CD4-positive, alpha-beta T cell (primary cell): ENCODE results near the gene COL25A1. TPM values are rescaled to one million over a fixed set of nuclear protein-coding genes. Genes with fewer than 3 reads are reported as not detected.
A peak's percentile ranks its signal among the peaks of the same experiment; 100 is the strongest.

Source experiments
- ATAC-seq: fragments of 200-7000 bp; cut with Tn5 transposase; one replicate; pipeline ENCODE4 v1.10.0; 2022; ENCODE audit warnings: mild to moderate bottlenecking; ENCODE audit not compliant: poor library complexity
- CTCF ChIA-PET: fragments of 350-600 bp; sonication (Branson Sonifier 250); formaldehyde crosslinking; loops from one replicate; lab custom pipeline; 2021; ENCODE audit warnings: antibody characterized with exemption, inconsistent platforms; lab: Charles Lee
- POLR2A ChIA-PET: fragments of 350-600 bp; sonication (Branson Sonifier 250); formaldehyde crosslinking; loops from one replicate; lab custom pipeline; 2021; ENCODE audit warnings: antibody characterized with exemption, inconsistent platforms; lab: Charles Lee
- DNase-seq, 14 experiments: peaks; one replicate each; pipeline ENCODE4 v3.0.0-alpha.2; 2013 to 2020; ENCODE audit warnings: mixed read lengths in 2 of 14
- H3K27ac ChIP-seq, 2 donors: one replicate each; pipeline versions ENCODE4 v1.5.1 to v1.7.0; 2013; ENCODE audit warnings: low read length in 2 of 2, low read depth in 1 of 2, mild to moderate bottlenecking in 1 of 2
- H3K27me3 ChIP-seq, 2 experiments: 1 replicate in 1 of 2; 2 replicates in 1 of 2; pipeline versions ENCODE4 v1.6.1 to v1.7.0; 2013; ENCODE audit warnings: low read length in 2 of 2, control low read depth in 1 of 2, mild to moderate bottlenecking in 1 of 2, moderate library complexity in 1 of 2; ENCODE audit not compliant: insufficient read depth in 2 of 2, control insufficient read depth in 1 of 2
- H3K36me3 ChIP-seq: one replicate; pipeline ENCODE4 v1.6.1; 2013; ENCODE audit warnings: low read length, control low read depth; ENCODE audit not compliant: insufficient read depth
- H3K4me1 ChIP-seq: one replicate; pipeline ENCODE4 v1.6.1; 2013; ENCODE audit warnings: low read length, control low read depth; ENCODE audit not compliant: insufficient read depth
- H3K4me3 ChIP-seq: one replicate; pipeline ENCODE4 v1.5.1; 2013; ENCODE audit warnings: mild to moderate bottlenecking, low read length, moderate library complexity
- H3K9me3 ChIP-seq, 2 experiments: 1 replicate in 1 of 2; 2 replicates in 1 of 2; pipeline versions ENCODE4 v1.6.1 to v1.7.0; 2013; ENCODE audit warnings: low read length in 2 of 2, mild to moderate bottlenecking in 2 of 2, control low read depth in 1 of 2, moderate library complexity in 1 of 2; ENCODE audit not compliant: control insufficient read depth in 1 of 2, insufficient read depth in 1 of 2
- H3K27ac Mint-ChIP-seq: one replicate; pipeline ENCODE4 v1.8.0; 2020; ENCODE audit warnings: mixed read lengths
- H3K27me3 Mint-ChIP-seq: one replicate; pipeline ENCODE4 v1.8.0; 2021; ENCODE audit warnings: mixed read lengths
- H3K36me3 Mint-ChIP-seq: one replicate; pipeline ENCODE4 v1.8.0; 2021; ENCODE audit warnings: low read depth, mixed read lengths
- H3K4me1 Mint-ChIP-seq: one replicate; pipeline ENCODE4 v1.8.0; 2021; ENCODE audit warnings: low read depth, mixed read lengths
- H3K4me3 Mint-ChIP-seq: one replicate; pipeline ENCODE4 v1.8.0; 2020; ENCODE audit warnings: mild to moderate bottlenecking, mixed read lengths
- H3K9me3 Mint-ChIP-seq: one replicate; pipeline ENCODE4 v1.8.0; 2020; ENCODE audit warnings: mixed read lengths
- CTCF ChIP-seq: fragments of 200-600 bp; IDR thresholded peaks from one replicate; pipeline ENCODE4 v1.8.0; 2022; ENCODE audit warnings: antibody characterized with exemption, mild to moderate bottlenecking
- intact Hi-C, 2 experiments: fragments of 100-400 bp; cut with DNase I in 1 of 2; cut with micrococcal nuclease in 1 of 2; formaldehyde crosslinking; loops; one replicate each; pipeline versions ENCODE4 v1.15.1 to v1.9.0; 2023 to 2025; cut with DNase I, micrococcal nuclease
- total RNA-seq, 174 experiments: library from RNA in 2 of 174; stranded (reverse) in 2 of 174; gene quantifications; one replicate each; pipeline ENCODE4 v1.2.3 and lab custom pipeline; 2021 to 2026

Gene COL25A1
- total RNA-seq, 2 experiments from 2014 or later = 0.42 TPM; not detected in 1

GRCh38 chr4:109332926-109333464, 30.5 kb upstream of the COL25A1 start:
- Mint-ChIP-seq H3K36me3 (no peaks in the 10 kb centered on the region), H3K27ac (no peak overlapping the region), H3K9me3 (no peaks in the 10 kb centered on the region), H3K27me3 (peaks cover 8% of the 10 kb centered on the region), H3K4me1 (no peaks in the 10 kb centered on the region), H3K4me3 (no peak overlapping the region)
- POLR2A ChIA-PET = no interaction called here
- ATAC-seq (no peak), DNase-seq (peak in 2 of 14 experiments; percentile 5 to 11)
- Histone ChIP-seq H3K27me3 (no peaks in the 10 kb centered on the region), H3K36me3 (no peaks in the 10 kb centered on the region), H3K9me3 (no peaks in the 10 kb centered on the region), H3K27ac (no peak overlapping the region), H3K4me3 (no peak overlapping the region), H3K4me1 (no peaks in the 10 kb centered on the region)
- intact Hi-C loops = no loop called here
- CTCF ChIA-PET = no interaction called here
- TF ChIP-seq CTCF = no peak

GRCh38 chr4:109327641-109328040, 25.2 kb upstream of the COL25A1 start:
- H3K36me3 Mint-ChIP-seq = peaks cover 5% of the 10 kb centered on the region
- Histone ChIP-seq H3K4me1 (no peaks in the 10 kb centered on the region), H3K27me3 (no peaks in the 10 kb centered on the region), H3K36me3 (no peaks in the 10 kb centered on the region), H3K27ac (no peak overlapping the region), H3K9me3 (peaks cover 9 to 10% of the 10 kb centered on the region in 2 experiments), H3K4me3 (no peak overlapping the region)
- no peak overlapping the region for H3K27ac Mint-ChIP-seq
- no peaks in the 10 kb centered on the region for H3K4me1 Mint-ChIP-seq
- ChIA-PET POLR2A (no interaction called here), CTCF (no interaction called here)
- no peak for TF ChIP-seq CTCF
- DNase-seq (no peak), ATAC-seq (no peak)
- H3K9me3 Mint-ChIP-seq = peaks cover 5% of the 10 kb centered on the region
- H3K27me3 Mint-ChIP-seq = peaks cover 8% of the 10 kb centered on the region
- intact Hi-C loops = no loop called here
- no peak overlapping the region for H3K4me3 Mint-ChIP-seq

- H3K9me3 ChIP-seq = peaks cover 12 to 14% of the 10 kb centered on the region in 2 experiments
- TF ChIP-seq CTCF = no peak
- ChIA-PET POLR2A (no interaction called here), CTCF (no interaction called here)
- H3K36me3 ChIP-seq = no peaks in the 10 kb centered on the region
- intact Hi-C loops = no loop called here
- no peak for ATAC-seq
- peaks cover 8% of the 10 kb centered on the region for H3K27me3 Mint-ChIP-seq
- H3K36me3 Mint-ChIP-seq = peaks cover 5% of the 10 kb centered on the region
- H3K27ac Mint-ChIP-seq = no peak overlapping the region
- H3K4me3 Mint-ChIP-seq = no peak overlapping the region
- no peak overlapping the region for H3K27ac ChIP-seq
- H3K4me3 ChIP-seq = no peak overlapping the region
- H3K27me3 ChIP-seq = no peaks in the 10 kb centered on the region
- no peak for DNase-seq
- H3K4me1 ChIP-seq = no peaks in the 10 kb centered on the region
- H3K4me1 Mint-ChIP-seq = no peaks in the 10 kb centered on the region
- H3K9me3 Mint-ChIP-seq = peaks cover 13% of the 10 kb centered on the region
Observed at GRCh38 chr4:109325698-109326097, 23.2 kb upstream of the COL25A1 start.
